ENCODE measurements around the gene SLC9A8.

DNA sequence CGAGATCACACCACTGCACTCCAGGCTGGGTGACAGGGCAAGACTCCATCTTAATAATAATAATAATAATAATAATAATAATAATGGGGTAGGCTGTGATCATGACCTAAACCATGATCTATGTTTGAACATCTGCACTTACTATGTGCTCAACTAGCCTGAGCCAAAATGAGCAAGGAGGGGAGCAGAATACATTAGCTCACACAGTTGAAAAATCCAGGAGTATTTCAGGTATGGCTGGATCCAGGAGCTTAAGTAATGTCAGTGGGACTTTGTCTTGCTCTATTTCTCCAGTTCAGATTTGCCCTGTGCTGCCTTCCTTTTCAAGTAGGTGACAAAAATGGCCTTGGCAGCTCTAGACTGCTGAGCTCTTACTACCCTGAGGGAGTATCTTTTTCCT lies 32.7 kb upstream of the SLC9A8 start:
- TF ChIP-seq POLR2AphosphoS5 (IDR thresholded peaks at IDR 0.05; ENCODE audit: low read depth) = no peak
- TF ChIP-seq, protein P1, sequence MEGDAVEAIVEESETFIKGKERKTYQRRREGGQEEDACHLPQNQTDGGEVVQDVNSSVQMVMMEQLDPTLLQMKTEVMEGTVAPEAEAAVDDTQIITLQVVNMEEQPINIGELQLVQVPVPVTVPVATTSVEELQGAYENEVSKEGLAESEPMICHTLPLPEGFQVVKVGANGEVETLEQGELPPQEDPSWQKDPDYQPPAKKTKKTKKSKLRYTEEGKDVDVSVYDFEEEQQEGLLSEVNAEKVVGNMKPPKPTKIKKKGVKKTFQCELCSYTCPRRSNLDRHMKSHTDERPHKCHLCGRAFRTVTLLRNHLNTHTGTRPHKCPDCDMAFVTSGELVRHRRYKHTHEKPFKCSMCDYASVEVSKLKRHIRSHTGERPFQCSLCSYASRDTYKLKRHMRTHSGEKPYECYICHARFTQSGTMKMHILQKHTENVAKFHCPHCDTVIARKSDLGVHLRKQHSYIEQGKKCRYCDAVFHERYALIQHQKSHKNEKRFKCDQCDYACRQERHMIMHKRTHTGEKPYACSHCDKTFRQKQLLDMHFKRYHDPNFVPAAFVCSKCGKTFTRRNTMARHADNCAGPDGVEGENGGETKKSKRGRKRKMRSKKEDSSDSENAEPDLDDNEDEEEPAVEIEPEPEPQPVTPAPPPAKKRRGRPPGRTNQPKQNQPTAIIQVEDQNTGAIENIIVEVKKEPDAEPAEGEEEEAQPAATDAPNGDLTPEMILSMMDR (IDR thresholded peaks at IDR 0.05; ENCODE audit: insufficient read depth, low read length) = no peak

Data from HL-60 (cell line).